ENCODE data around the gene ECHDC3. TPM values are rescaled to one million over a fixed set of nuclear protein-coding genes. Genes with fewer than 3 reads are reported as not detected.
A peak's percentile ranks its signal among the peaks of the same experiment; 100 is the strongest.

Gene ECHDC3
- total and polyA plus RNA-seq, 5 donors from 2014 or later: 0.10 to 1.1 (median 0.47) TPM

DNA sequence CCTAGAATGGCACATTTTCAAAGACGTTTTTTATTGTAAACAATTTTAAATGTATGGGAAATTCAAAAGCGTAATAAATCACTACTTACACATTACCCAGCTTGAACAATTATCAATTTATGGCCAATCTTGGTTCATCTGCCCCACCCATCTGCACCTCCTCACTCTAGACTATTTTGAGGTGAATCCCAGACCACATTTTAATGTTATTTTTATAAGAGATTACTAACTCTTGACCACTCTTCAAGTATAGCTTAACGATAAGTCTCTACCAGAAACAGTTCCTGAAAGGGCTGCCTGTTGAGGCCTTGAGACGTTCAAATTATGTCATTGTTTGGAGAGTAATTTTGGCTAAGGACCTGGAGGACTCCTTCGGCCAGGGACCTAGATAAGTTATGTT lies 33.2 kb downstream of the ECHDC3 start:
- Mint-ChIP-seq H3K4me3 (no peak overlapping the region), H3K4me1 (no peaks in the 10 kb centered on the region), H3K36me3 (no peaks in the 10 kb centered on the region), H3K27me3 (peaks cover 9% of the 10 kb centered on the region), H3K27ac (no peak overlapping the region), H3K9me3 (peaks cover 0 to 2% (median 0%) of the 10 kb centered on the region in 7 donors)
- Histone ChIP-seq H3K4me3 (ENCODE audit: low read depth, low read length) (no peak overlapping the region), H3K4me1 (ENCODE audit: control insufficient read depth, insufficient read depth, low read length, poor library complexity, severe bottlenecking) (no peaks in the 10 kb centered on the region), H3K36me3 (ENCODE audit: control insufficient read depth, insufficient read depth, low read length) (no peaks in the 10 kb centered on the region), H3K27me3 (ENCODE audit: control insufficient read depth, insufficient read depth, low read length) (peaks cover 1% of the 10 kb centered on the region), H3K27ac (ENCODE audit: insufficient read depth, low read length, poor library complexity, severe bottlenecking) (no peak overlapping the region), H3K9me3 (ENCODE audit: control insufficient read depth in 2 of 2, low read length in 2 of 2) (no peaks in the 10 kb centered on the region)
- ATAC-seq (ENCODE audit: low read depth in 2 of 2) (no peak), DNase-seq (no peak)

DNA sequence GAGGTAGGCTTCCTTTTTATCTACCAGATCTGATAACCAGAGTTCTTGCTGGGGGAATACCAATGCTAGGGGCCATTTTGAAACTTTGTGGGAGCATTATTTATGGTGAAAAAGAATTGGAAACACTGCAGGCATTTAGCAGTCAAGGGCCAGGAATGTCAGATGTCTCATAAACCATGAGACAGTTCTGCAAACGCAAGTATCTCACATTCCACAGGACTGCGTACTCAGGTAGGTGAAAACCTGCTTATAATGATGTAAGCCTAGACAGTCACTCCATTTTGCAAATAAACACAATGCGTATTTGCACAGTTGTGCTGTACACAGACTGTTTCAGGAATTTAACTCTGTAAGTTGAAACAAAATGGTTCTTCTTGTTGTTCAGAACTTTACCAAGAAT lies 33.9 kb downstream of the ECHDC3 start:
- no peaks in the 10 kb centered on the region for H3K36me3 ChIP-seq (ENCODE audit: control insufficient read depth, insufficient read depth, low read length)
- peaks cover 0 to 2% (median 0%) of the 10 kb centered on the region in 7 donors for H3K9me3 Mint-ChIP-seq
- H3K4me3 ChIP-seq (ENCODE audit: low read depth, low read length): no peak overlapping the region
- H3K9me3 ChIP-seq (ENCODE audit: control insufficient read depth in 2 of 2, low read length in 2 of 2): no peaks in the 10 kb centered on the region
- H3K27ac ChIP-seq (ENCODE audit: insufficient read depth, low read length, poor library complexity, severe bottlenecking): no peak overlapping the region
- H3K4me1 ChIP-seq (ENCODE audit: control insufficient read depth, insufficient read depth, low read length, poor library complexity, severe bottlenecking): no peaks in the 10 kb centered on the region
- H3K36me3 Mint-ChIP-seq: no peaks in the 10 kb centered on the region
- H3K4me3 Mint-ChIP-seq: no peak overlapping the region
- DNase-seq (no peak), ATAC-seq (ENCODE audit: low read depth in 2 of 2) (no peak)
- peaks cover 1% of the 10 kb centered on the region for H3K27me3 ChIP-seq (ENCODE audit: control insufficient read depth, insufficient read depth, low read length)
- no peak overlapping the region for H3K27ac Mint-ChIP-seq
- H3K4me1 Mint-ChIP-seq: no peaks in the 10 kb centered on the region
- peaks cover 9% of the 10 kb centered on the region for H3K27me3 Mint-ChIP-seq

DNA sequence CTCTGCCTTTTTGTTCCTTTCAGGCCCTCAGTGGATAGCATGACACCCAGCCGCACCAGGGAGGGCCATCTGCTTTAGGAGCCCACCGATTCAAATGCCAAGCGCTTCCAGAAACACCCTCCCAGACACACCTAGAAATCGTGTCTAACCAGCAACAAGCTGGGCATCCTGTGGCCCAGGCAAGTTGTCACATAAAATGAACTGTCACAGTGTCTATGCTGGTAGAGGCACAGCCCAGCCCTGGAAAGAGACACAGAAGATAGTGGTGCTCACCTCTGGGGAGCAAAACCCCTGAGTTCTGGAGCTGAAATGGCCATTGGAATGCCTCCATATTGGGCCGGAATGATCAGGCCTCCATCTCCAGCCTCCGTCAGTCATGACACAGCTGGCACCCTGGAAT lies 38.9 kb downstream of the ECHDC3 start:
- Histone ChIP-seq H3K27ac (ENCODE audit: insufficient read depth, low read length, poor library complexity, severe bottlenecking) (no peak overlapping the region), H3K27me3 (ENCODE audit: control insufficient read depth, insufficient read depth, low read length) (peaks cover 1% of the 10 kb centered on the region), H3K36me3 (ENCODE audit: control insufficient read depth, insufficient read depth, low read length) (no peaks in the 10 kb centered on the region), H3K9me3 (ENCODE audit: control insufficient read depth in 2 of 2, low read length in 2 of 2) (no peaks in the 10 kb centered on the region), H3K4me1 (ENCODE audit: control insufficient read depth, insufficient read depth, low read length, poor library complexity, severe bottlenecking) (no peaks in the 10 kb centered on the region), H3K4me3 (ENCODE audit: low read depth, low read length) (no peak overlapping the region)
- H3K4me1 Mint-ChIP-seq: peaks cover 0 to 2% (median 0%) of the 10 kb centered on the region in 4 donors
- H3K36me3 Mint-ChIP-seq: no peaks in the 10 kb centered on the region
- peaks cover 13% of the 10 kb centered on the region for H3K27me3 Mint-ChIP-seq
- H3K9me3 Mint-ChIP-seq: no peaks in the 10 kb centered on the region
- H3K27ac Mint-ChIP-seq: no peak overlapping the region
- ATAC-seq (ENCODE audit: low read depth in 2 of 2) (no peak), DNase-seq (no peak)
- H3K4me3 Mint-ChIP-seq: no peak overlapping the region

GRCh38 chr10:11782793-11783557 lies 40.8 kb downstream of the ECHDC3 start:
- Histone ChIP-seq H3K27me3 (ENCODE audit: control insufficient read depth, insufficient read depth, low read length) (peaks cover 1% of the 10 kb centered on the region), H3K4me1 (ENCODE audit: control insufficient read depth, insufficient read depth, low read length, poor library complexity, severe bottlenecking) (no peaks in the 10 kb centered on the region), H3K4me3 (ENCODE audit: low read depth, low read length) (no peak overlapping the region), H3K27ac (ENCODE audit: insufficient read depth, low read length, poor library complexity, severe bottlenecking) (no peak overlapping the region), H3K9me3 (ENCODE audit: control insufficient read depth in 2 of 2, low read length in 2 of 2) (no peaks in the 10 kb centered on the region), H3K36me3 (ENCODE audit: control insufficient read depth, insufficient read depth, low read length) (no peaks in the 10 kb centered on the region)
- Mint-ChIP-seq H3K27me3 (peaks cover 15% of the 10 kb centered on the region), H3K4me1 (peaks cover 0 to 2% (median 0%) of the 10 kb centered on the region in 4 donors), H3K4me3 (no peak overlapping the region), H3K36me3 (no peaks in the 10 kb centered on the region), H3K27ac (peak overlapping the region in 1 of 3 donors; percentile 20), H3K9me3 (no peaks in the 10 kb centered on the region)
- ATAC-seq (ENCODE audit: low read depth in 2 of 2) (peak in 1 of 2 donors; percentile 50), DNase-seq (peak in 2 of 3 donors; percentile 43 to 66)

GRCh38 chr10:11783558-11783865 lies 41.3 kb downstream of the ECHDC3 start:
- Histone ChIP-seq H3K9me3 (ENCODE audit: control insufficient read depth in 2 of 2, low read length in 2 of 2) (no peaks in the 10 kb centered on the region), H3K27ac (ENCODE audit: insufficient read depth, low read length, poor library complexity, severe bottlenecking) (no peak overlapping the region), H3K36me3 (ENCODE audit: control insufficient read depth, insufficient read depth, low read length) (no peaks in the 10 kb centered on the region), H3K27me3 (ENCODE audit: control insufficient read depth, insufficient read depth, low read length) (peaks cover 1% of the 10 kb centered on the region), H3K4me1 (ENCODE audit: control insufficient read depth, insufficient read depth, low read length, poor library complexity, severe bottlenecking) (no peaks in the 10 kb centered on the region), H3K4me3 (ENCODE audit: low read depth, low read length) (no peak overlapping the region)
- no peak for ATAC-seq (ENCODE audit: low read depth in 2 of 2)
- DNase-seq: no peak
- Mint-ChIP-seq H3K27me3 (peaks cover 13% of the 10 kb centered on the region), H3K27ac (no peak overlapping the region), H3K9me3 (no peaks in the 10 kb centered on the region), H3K4me3 (no peak overlapping the region), H3K4me1 (peaks cover 0 to 2% (median 0%) of the 10 kb centered on the region in 4 donors), H3K36me3 (no peaks in the 10 kb centered on the region)

GRCh38 chr10:11787374-11787773 lies 45.2 kb downstream of the ECHDC3 start:
- Mint-ChIP-seq H3K27ac (no peak overlapping the region), H3K27me3 (peaks cover 14% of the 10 kb centered on the region), H3K9me3 (no peaks in the 10 kb centered on the region), H3K36me3 (no peaks in the 10 kb centered on the region), H3K4me3 (no peak overlapping the region), H3K4me1 (peaks cover 0 to 2% (median 0%) of the 10 kb centered on the region in 4 donors)
- no peaks in the 10 kb centered on the region for H3K27me3 ChIP-seq (ENCODE audit: control insufficient read depth, insufficient read depth, low read length)
- DNase-seq: no peak
- H3K27ac ChIP-seq (ENCODE audit: insufficient read depth, low read length, poor library complexity, severe bottlenecking): no peak overlapping the region
- H3K4me1 ChIP-seq (ENCODE audit: control insufficient read depth, insufficient read depth, low read length, poor library complexity, severe bottlenecking): no peaks in the 10 kb centered on the region
- H3K4me3 ChIP-seq (ENCODE audit: low read depth, low read length): no peak overlapping the region
- ATAC-seq (ENCODE audit: low read depth in 2 of 2): no peak
- no peaks in the 10 kb centered on the region for H3K9me3 ChIP-seq (ENCODE audit: control insufficient read depth in 2 of 2, low read length in 2 of 2)
- no peaks in the 10 kb centered on the region for H3K36me3 ChIP-seq (ENCODE audit: control insufficient read depth, insufficient read depth, low read length)

GRCh38 chr10:11787846-11788245 lies 45.7 kb downstream of the ECHDC3 start:
- H3K4me1 ChIP-seq (ENCODE audit: control insufficient read depth, insufficient read depth, low read length, poor library complexity, severe bottlenecking): no peaks in the 10 kb centered on the region
- H3K4me3 Mint-ChIP-seq: no peak overlapping the region
- H3K9me3 Mint-ChIP-seq: no peaks in the 10 kb centered on the region
- H3K36me3 ChIP-seq (ENCODE audit: control insufficient read depth, insufficient read depth, low read length): no peaks in the 10 kb centered on the region
- peaks cover 15% of the 10 kb centered on the region for H3K27me3 Mint-ChIP-seq
- ATAC-seq (ENCODE audit: low read depth in 2 of 2) (no peak), DNase-seq (no peak)
- no peak overlapping the region for H3K4me3 ChIP-seq (ENCODE audit: low read depth, low read length)
- H3K27ac Mint-ChIP-seq: no peak overlapping the region
- no peaks in the 10 kb centered on the region for H3K27me3 ChIP-seq (ENCODE audit: control insufficient read depth, insufficient read depth, low read length)
- H3K27ac ChIP-seq (ENCODE audit: insufficient read depth, low read length, poor library complexity, severe bottlenecking): no peak overlapping the region
- no peaks in the 10 kb centered on the region for H3K9me3 ChIP-seq (ENCODE audit: control insufficient read depth in 2 of 2, low read length in 2 of 2)
- H3K36me3 Mint-ChIP-seq: no peaks in the 10 kb centered on the region
- no peaks in the 10 kb centered on the region for H3K4me1 Mint-ChIP-seq

DNA sequence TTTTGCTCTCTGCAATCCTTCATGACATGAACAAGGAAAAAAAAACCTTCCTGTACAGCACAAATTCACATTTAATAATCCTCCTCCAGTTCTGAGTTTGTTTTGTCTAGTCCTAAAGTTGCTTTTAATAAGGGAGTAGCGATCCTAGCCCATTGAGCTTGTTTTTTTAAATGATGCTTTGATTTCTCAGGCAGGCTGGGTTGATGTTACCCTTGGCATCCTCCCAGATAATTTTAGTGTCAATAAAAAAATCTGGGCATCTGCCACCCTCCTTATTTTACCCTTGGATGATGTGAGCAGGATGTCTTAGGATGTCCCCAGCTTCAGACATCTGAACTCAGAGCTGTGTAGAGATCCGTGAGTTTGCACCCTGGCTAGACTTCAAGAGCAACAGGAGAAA lies 47.1 kb downstream of the ECHDC3 start:
- H3K9me3 Mint-ChIP-seq: no peaks in the 10 kb centered on the region
- H3K4me1 Mint-ChIP-seq: no peaks in the 10 kb centered on the region
- peaks cover 15% of the 10 kb centered on the region for H3K27me3 Mint-ChIP-seq

More for the DNA sequence above, 47.1 kb downstream of the ECHDC3 start:
- no peaks in the 10 kb centered on the region for H3K9me3 ChIP-seq (ENCODE audit: control insufficient read depth in 2 of 2, low read length in 2 of 2)
- H3K27ac Mint-ChIP-seq: no peak overlapping the region
- no peak overlapping the region for H3K4me3 ChIP-seq (ENCODE audit: low read depth, low read length)
- ATAC-seq (ENCODE audit: low read depth in 2 of 2) (no peak), DNase-seq (no peak)
- H3K4me3 Mint-ChIP-seq: no peak overlapping the region
- no peaks in the 10 kb centered on the region for H3K36me3 ChIP-seq (ENCODE audit: control insufficient read depth, insufficient read depth, low read length)
- H3K4me1 ChIP-seq (ENCODE audit: control insufficient read depth, insufficient read depth, low read length, poor library complexity, severe bottlenecking): no peaks in the 10 kb centered on the region
- no peaks in the 10 kb centered on the region for H3K36me3 Mint-ChIP-seq
- H3K27me3 ChIP-seq (ENCODE audit: control insufficient read depth, insufficient read depth, low read length): no peaks in the 10 kb centered on the region
- no peak overlapping the region for H3K27ac ChIP-seq (ENCODE audit: insufficient read depth, low read length, poor library complexity, severe bottlenecking)
